ENCODE results near the gene DDX10. TPM values are rescaled to one million over a fixed set of nuclear protein-coding genes. Genes with fewer than 3 reads are reported as not detected.

The DDX10 gene
- polyA plus RNA-seq, 4 donors = 7.3 to 22.0 (median 12.1) TPM

DNA sequence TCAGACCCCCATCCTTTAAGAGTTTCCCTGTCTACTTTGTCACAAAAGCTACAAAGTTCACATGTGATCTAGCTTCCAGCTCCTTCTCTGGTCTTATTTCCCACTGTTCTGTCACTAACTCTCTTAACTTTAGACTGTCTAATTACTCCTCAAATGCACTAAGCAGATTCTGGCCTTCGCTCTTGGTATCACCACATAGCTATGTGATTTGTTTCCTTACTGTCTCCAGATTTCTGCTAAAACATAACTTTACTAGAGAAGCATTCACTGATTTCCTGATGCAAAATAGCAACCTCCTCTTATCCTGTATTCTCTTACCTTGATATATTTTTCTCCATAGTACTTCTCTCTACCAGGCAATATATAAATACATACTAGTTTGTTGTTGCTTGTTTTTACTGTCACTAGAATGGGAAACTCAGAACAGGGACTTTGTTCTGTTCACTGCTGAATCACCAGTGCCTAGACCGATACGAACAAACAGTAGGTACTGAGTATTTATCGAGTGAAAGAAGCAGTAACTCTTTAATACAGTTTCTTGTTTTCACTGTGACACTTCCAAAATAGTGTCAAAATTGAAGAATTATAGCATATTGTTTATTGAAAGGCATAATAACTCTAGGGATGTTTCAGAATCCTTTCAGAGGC is 205.6 kb downstream of the DDX10 start:
- H3K27me3 ChIP-seq (ENCODE audit: control insufficient read depth in 3 of 3, insufficient read depth in 3 of 3, low read length in 3 of 3) = no peaks in the 10 kb centered on the region
- H3K36me3 ChIP-seq (ENCODE audit: control insufficient read depth in 3 of 3, insufficient read depth in 2 of 3, low read depth in 1 of 3, low read length in 3 of 3) = no peaks in the 10 kb centered on the region
- H3K4me3 ChIP-seq (ENCODE audit: low read depth in 1 of 3, low read length in 3 of 3) = no peak overlapping the region
- peak overlapping the region in 1 of 3 donors; percentile 9 for H3K27ac ChIP-seq (ENCODE audit: low read depth in 1 of 3, low read length in 2 of 3)
- DNase-seq (no peak), FAIRE-seq (no peak)
- WGBS, 3 donors = 66 to 88% (median 85%) methylated on average over 4 of the region's 4 CpGs
- H3K9me3 ChIP-seq (ENCODE audit: control insufficient read depth in 2 of 2, insufficient read depth in 1 of 2, low read depth in 1 of 2, low read length in 1 of 2) = no peaks in the 10 kb centered on the region
- no peaks in the 10 kb centered on the region for H3K4me1 ChIP-seq (ENCODE audit: control insufficient read depth in 3 of 3, insufficient read depth in 2 of 3, low read depth in 1 of 3, low read length in 2 of 3)

DNA sequence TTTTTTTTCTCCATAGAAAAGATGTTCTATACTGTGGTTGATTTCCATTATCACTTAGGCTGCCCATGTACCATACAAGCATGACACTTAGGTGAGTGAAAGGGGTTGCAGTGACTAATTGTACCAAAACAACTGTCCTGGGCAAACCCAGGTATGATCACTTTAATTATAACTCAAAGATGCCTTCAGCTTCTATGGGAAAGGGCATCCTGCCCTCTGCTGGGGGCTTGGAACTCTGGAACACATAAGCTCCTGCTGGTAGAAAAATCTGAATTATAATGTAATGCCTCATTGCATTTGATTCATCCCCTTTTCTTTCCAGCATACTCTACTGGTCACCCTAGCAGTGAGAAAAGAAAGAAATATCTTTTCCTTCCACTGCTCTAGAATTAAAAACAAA is 206.3 kb downstream of the DDX10 start:
- Histone ChIP-seq H3K27ac (ENCODE audit: low read depth in 1 of 3, low read length in 2 of 3) (no peak overlapping the region), H3K4me1 (ENCODE audit: control insufficient read depth in 3 of 3, insufficient read depth in 2 of 3, low read depth in 1 of 3, low read length in 2 of 3) (no peaks in the 10 kb centered on the region), H3K4me3 (ENCODE audit: low read depth in 1 of 3, low read length in 3 of 3) (no peak overlapping the region), H3K9me3 (ENCODE audit: control insufficient read depth in 2 of 2, insufficient read depth in 1 of 2, low read depth in 1 of 2, low read length in 1 of 2) (no peaks in the 10 kb centered on the region), H3K27me3 (ENCODE audit: control insufficient read depth in 3 of 3, insufficient read depth in 3 of 3, low read length in 3 of 3) (no peaks in the 10 kb centered on the region), H3K36me3 (ENCODE audit: control insufficient read depth in 3 of 3, insufficient read depth in 2 of 3, low read depth in 1 of 3, low read length in 3 of 3) (no peaks in the 10 kb centered on the region)
- FAIRE-seq = no peak
- DNase-seq = peak; percentile 7 to 40

DNA sequence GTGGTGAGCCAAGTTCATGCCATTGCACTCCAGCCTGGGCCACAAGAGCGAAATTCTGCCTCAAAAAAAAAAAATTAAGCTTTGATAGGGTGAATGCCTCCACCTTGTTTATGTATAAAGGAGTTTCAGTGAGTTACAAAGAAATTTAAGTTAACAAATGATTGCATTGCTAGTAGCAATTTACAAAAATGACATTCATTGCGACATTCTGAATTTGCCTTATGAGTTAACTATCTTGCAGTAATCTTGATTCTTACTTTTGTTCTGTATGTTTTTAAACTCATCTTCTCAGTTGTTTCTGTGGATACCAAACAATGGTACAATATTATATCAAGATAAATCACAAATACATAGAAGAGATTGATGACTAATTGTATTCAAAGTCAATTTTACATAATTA is 207.0 kb downstream of the DDX10 start:
- FAIRE-seq (no peak), DNase-seq (no peak)
- 95 to 100% (median 97%) methylated on average over 2 of the region's 2 CpGs for WGBS, 3 donors
- H3K4me1 ChIP-seq (ENCODE audit: control insufficient read depth in 3 of 3, insufficient read depth in 2 of 3, low read depth in 1 of 3, low read length in 2 of 3) = no peaks in the 10 kb centered on the region
- no peak overlapping the region for H3K27ac ChIP-seq (ENCODE audit: low read depth in 1 of 3, low read length in 2 of 3)
- H3K27me3 ChIP-seq (ENCODE audit: control insufficient read depth in 3 of 3, insufficient read depth in 3 of 3, low read length in 3 of 3) = no peaks in the 10 kb centered on the region
- H3K9me3 ChIP-seq (ENCODE audit: control insufficient read depth in 2 of 2, insufficient read depth in 1 of 2, low read depth in 1 of 2, low read length in 1 of 2) = no peaks in the 10 kb centered on the region
- H3K36me3 ChIP-seq (ENCODE audit: control insufficient read depth in 3 of 3, insufficient read depth in 2 of 3, low read depth in 1 of 3, low read length in 3 of 3) = no peaks in the 10 kb centered on the region
- no peak overlapping the region for H3K4me3 ChIP-seq (ENCODE audit: low read depth in 1 of 3, low read length in 3 of 3)

DNA sequence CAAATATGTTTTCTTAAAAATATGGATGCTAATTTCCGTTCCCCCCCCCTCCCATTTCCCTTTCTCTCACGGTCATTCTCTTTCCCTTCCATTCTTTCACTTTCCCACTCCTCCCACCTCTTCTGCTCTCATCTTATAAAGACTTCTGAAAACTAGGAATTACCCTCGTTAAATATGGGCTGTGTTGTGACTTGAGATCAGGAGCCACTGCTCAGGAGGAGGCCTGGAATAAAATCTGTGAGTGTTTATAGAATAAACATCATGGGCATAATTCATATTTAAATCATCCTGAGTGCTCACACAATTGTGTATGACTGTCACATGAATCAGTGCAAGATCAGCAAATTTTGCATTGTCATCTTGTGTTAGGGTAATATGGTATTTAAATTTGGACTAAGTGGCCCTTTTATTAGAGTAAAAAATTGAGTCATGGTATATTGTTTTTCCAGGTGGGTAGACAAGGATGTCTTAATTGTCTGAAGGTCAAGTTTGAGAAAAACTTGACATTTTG is 208.0 kb downstream of the DDX10 start:
- no peaks in the 10 kb centered on the region for H3K4me1 ChIP-seq (ENCODE audit: control insufficient read depth in 3 of 3, insufficient read depth in 2 of 3, low read depth in 1 of 3, low read length in 2 of 3)
- H3K27me3 ChIP-seq (ENCODE audit: control insufficient read depth in 3 of 3, insufficient read depth in 3 of 3, low read length in 3 of 3) = no peaks in the 10 kb centered on the region
- no peaks in the 10 kb centered on the region for H3K36me3 ChIP-seq (ENCODE audit: control insufficient read depth in 3 of 3, insufficient read depth in 2 of 3, low read depth in 1 of 3, low read length in 3 of 3)
- no peaks in the 10 kb centered on the region for H3K9me3 ChIP-seq (ENCODE audit: control insufficient read depth in 2 of 2, insufficient read depth in 1 of 2, low read depth in 1 of 2, low read length in 1 of 2)
- no peak overlapping the region for H3K4me3 ChIP-seq (ENCODE audit: low read depth in 1 of 3, low read length in 3 of 3)
- WGBS, 3 donors = 77 to 88% (median 87%) methylated on average over 3 of the region's 3 CpGs
- DNase-seq = no peak
- FAIRE-seq = no peak
- no peak overlapping the region for H3K27ac ChIP-seq (ENCODE audit: low read depth in 1 of 3, low read length in 2 of 3)

DNA sequence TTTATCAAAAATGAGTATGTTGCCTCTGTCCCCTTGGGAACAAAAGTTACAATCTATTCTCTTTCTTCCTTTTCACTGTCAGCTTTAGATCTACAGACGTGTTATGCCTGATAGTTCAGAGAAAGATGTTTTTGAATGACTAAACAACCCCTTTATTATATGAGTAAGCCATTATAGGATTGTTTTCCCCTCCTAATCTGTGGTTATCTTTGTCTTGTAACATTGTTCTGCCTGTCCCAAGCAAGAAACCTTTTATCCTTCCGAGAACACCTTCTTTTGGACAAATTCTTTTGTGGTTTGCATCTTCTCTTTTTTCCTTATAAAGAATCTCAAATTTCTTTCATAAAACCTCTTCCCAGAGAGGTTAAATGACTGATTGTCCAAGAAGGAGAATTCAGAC is 208.4 kb downstream of the DDX10 start:
- Histone ChIP-seq H3K27me3 (ENCODE audit: control insufficient read depth in 3 of 3, insufficient read depth in 3 of 3, low read length in 3 of 3) (no peaks in the 10 kb centered on the region), H3K36me3 (ENCODE audit: control insufficient read depth in 3 of 3, insufficient read depth in 2 of 3, low read depth in 1 of 3, low read length in 3 of 3) (no peaks in the 10 kb centered on the region), H3K4me3 (ENCODE audit: low read depth in 1 of 3, low read length in 3 of 3) (no peak overlapping the region), H3K9me3 (ENCODE audit: control insufficient read depth in 2 of 2, insufficient read depth in 1 of 2, low read depth in 1 of 2, low read length in 1 of 2) (no peaks in the 10 kb centered on the region), H3K27ac (ENCODE audit: low read depth in 1 of 3, low read length in 2 of 3) (no peak overlapping the region), H3K4me1 (ENCODE audit: control insufficient read depth in 3 of 3, insufficient read depth in 2 of 3, low read depth in 1 of 3, low read length in 2 of 3) (no peaks in the 10 kb centered on the region)
- 83 to 89% (median 86%) methylated on average over 2 of the region's 2 CpGs for WGBS, 3 donors
- FAIRE-seq = no peak
- DNase-seq = no peak

DNA sequence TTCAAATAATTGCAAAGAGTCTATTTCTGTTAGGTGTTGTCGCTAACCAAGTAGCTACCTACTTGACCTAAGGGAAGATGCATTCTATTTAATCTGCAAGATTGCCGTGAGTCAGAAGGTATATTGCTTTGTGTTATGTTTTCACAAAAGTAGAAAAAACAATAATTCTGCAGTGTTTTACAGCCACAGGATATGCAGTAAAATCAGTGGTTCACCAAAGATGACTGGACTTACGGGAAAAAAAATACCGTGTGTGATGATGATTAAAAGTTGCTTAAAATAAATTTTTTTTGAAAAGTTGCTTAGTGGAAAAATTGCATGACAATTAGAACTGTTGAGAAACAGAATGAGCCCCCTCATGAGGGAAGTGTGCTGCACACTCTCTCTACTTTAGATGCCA is 209.1 kb downstream of the DDX10 start:
- DNase-seq (no peak), FAIRE-seq (no peak)
- H3K27me3 ChIP-seq (ENCODE audit: control insufficient read depth in 3 of 3, insufficient read depth in 3 of 3, low read length in 3 of 3) = no peaks in the 10 kb centered on the region
- H3K27ac ChIP-seq (ENCODE audit: low read depth in 1 of 3, low read length in 2 of 3) = no peak overlapping the region
- H3K4me3 ChIP-seq (ENCODE audit: low read depth in 1 of 3, low read length in 3 of 3) = no peak overlapping the region
- H3K9me3 ChIP-seq (ENCODE audit: control insufficient read depth in 2 of 2, insufficient read depth in 1 of 2, low read depth in 1 of 2, low read length in 1 of 2) = no peaks in the 10 kb centered on the region
- H3K36me3 ChIP-seq (ENCODE audit: control insufficient read depth in 3 of 3, insufficient read depth in 2 of 3, low read depth in 1 of 3, low read length in 3 of 3) = no peaks in the 10 kb centered on the region
- WGBS, 3 donors = 95% methylated on average over 4 of the region's 4 CpGs
- H3K4me1 ChIP-seq (ENCODE audit: control insufficient read depth in 3 of 3, insufficient read depth in 2 of 3, low read depth in 1 of 3, low read length in 2 of 3) = no peaks in the 10 kb centered on the region

DNA sequence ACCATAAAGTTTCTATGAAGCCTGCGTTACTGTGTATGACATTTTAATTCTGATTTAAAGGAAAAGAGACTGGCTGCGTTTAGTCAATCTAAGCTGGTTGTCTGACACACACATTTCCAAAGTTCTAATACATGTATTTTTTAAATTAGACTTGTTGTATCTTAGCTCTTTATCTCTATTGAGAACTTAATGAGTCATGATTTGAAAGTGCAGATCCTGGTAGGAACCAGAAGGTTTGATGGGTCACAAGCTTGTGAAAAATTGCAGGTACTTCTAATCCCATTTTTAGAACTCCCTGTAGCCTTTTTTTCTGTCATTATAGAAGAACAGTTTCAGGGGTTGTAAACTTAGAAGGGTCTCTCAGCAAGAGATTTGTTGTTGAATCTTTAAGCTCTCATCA is 210.3 kb downstream of the DDX10 start:
- WGBS, 3 donors = 86 to 93% (median 93%) methylated on average over 2 of the region's 2 CpGs
- Histone ChIP-seq H3K27me3 (ENCODE audit: control insufficient read depth in 3 of 3, insufficient read depth in 3 of 3, low read length in 3 of 3) (no peaks in the 10 kb centered on the region), H3K36me3 (ENCODE audit: control insufficient read depth in 3 of 3, insufficient read depth in 2 of 3, low read depth in 1 of 3, low read length in 3 of 3) (no peaks in the 10 kb centered on the region), H3K9me3 (ENCODE audit: control insufficient read depth in 2 of 2, insufficient read depth in 1 of 2, low read depth in 1 of 2, low read length in 1 of 2) (no peaks in the 10 kb centered on the region), H3K27ac (ENCODE audit: low read depth in 1 of 3, low read length in 2 of 3) (no peak overlapping the region), H3K4me3 (ENCODE audit: low read depth in 1 of 3, low read length in 3 of 3) (no peak overlapping the region), H3K4me1 (ENCODE audit: control insufficient read depth in 3 of 3, insufficient read depth in 2 of 3, low read depth in 1 of 3, low read length in 2 of 3) (no peaks in the 10 kb centered on the region)
- FAIRE-seq (no peak), DNase-seq (no peak)

DNA sequence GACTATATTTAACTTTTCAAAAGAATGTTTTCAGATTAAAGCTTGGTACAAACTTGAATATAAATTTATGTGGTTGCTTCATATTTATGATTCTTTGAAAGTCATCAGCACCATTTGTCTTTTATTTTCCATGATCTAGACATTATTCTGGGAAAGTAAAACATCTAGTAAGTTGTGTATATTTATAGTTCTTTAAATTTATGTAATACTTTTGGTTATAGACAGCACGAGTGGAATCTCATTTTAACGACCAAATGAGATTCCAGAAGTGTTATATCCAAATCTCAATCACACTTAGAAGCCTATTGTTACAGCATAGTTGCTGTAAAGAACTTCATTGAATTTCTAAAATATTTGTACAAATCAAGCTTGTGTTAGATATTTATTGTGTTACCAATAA is 212.3 kb downstream of the DDX10 start:
- no peaks in the 10 kb centered on the region for H3K4me1 ChIP-seq (ENCODE audit: control insufficient read depth in 3 of 3, insufficient read depth in 2 of 3, low read depth in 1 of 3, low read length in 2 of 3)
- 76 to 88% (median 86%) methylated on average over 2 of the region's 2 CpGs for WGBS, 3 donors
- H3K4me3 ChIP-seq (ENCODE audit: low read depth in 1 of 3, low read length in 3 of 3) = no peak overlapping the region
- H3K36me3 ChIP-seq (ENCODE audit: control insufficient read depth in 3 of 3, insufficient read depth in 2 of 3, low read depth in 1 of 3, low read length in 3 of 3) = no peaks in the 10 kb centered on the region
- no peaks in the 10 kb centered on the region for H3K27me3 ChIP-seq (ENCODE audit: control insufficient read depth in 3 of 3, insufficient read depth in 3 of 3, low read length in 3 of 3)
- FAIRE-seq = no peak
- H3K27ac ChIP-seq (ENCODE audit: low read depth in 1 of 3, low read length in 2 of 3) = no peak overlapping the region
- DNase-seq = no peak
- H3K9me3 ChIP-seq (ENCODE audit: control insufficient read depth in 2 of 2, insufficient read depth in 1 of 2, low read depth in 1 of 2, low read length in 1 of 2) = no peaks in the 10 kb centered on the region

DNA sequence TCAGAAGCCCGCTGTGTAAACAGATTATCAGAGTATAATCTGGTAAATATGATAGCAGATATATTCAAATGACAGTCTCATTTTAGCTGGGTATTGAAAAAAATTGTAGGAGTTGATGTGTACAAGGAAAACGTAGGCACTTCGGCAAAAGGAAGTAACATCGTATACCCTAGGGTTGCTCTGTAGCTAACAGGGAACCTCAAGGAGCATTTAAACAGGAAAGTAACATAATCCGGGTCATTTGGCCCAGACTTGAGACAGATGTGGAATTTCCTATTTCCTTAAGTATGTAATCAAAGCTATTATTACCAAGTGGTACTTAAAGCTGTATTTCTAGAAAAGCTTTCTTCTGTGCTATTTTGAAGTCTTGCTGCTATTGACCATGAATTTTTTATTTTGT is 215.6 kb downstream of the DDX10 start:
- Histone ChIP-seq H3K36me3 (ENCODE audit: control insufficient read depth in 3 of 3, insufficient read depth in 2 of 3, low read depth in 1 of 3, low read length in 3 of 3) (no peaks in the 10 kb centered on the region), H3K4me1 (ENCODE audit: control insufficient read depth in 3 of 3, insufficient read depth in 2 of 3, low read depth in 1 of 3, low read length in 2 of 3) (no peaks in the 10 kb centered on the region), H3K27me3 (ENCODE audit: control insufficient read depth in 3 of 3, insufficient read depth in 3 of 3, low read length in 3 of 3) (no peaks in the 10 kb centered on the region), H3K27ac (ENCODE audit: low read depth in 1 of 3, low read length in 2 of 3) (no peak overlapping the region), H3K4me3 (ENCODE audit: low read depth in 1 of 3, low read length in 3 of 3) (no peak overlapping the region), H3K9me3 (ENCODE audit: control insufficient read depth in 2 of 2, insufficient read depth in 1 of 2, low read depth in 1 of 2, low read length in 1 of 2) (no peaks in the 10 kb centered on the region)
- no peak for FAIRE-seq
- no peak for DNase-seq
- 67 to 75% (median 74%) methylated on average over 5 of the region's 5 CpGs for WGBS, 3 donors
